ENCODE measurements around the gene OCLN.

GRCh38 chr5:69489246-69489645 lies 3.3 kb upstream of the OCLN start:
- TF ChIP-seq CTCF (conservative IDR thresholded peaks at IDR 0.05) (no peak), ZFX (IDR thresholded peaks at IDR 0.05) (no peak)
